Karpas-422 (cell line): ENCODE measurements around the gene GNGT2. TPM values are rescaled to one million over a fixed set of nuclear protein-coding genes. Genes with fewer than 3 reads are reported as not detected.

Experiments
- DNase-seq: peaks from one replicate; pipeline ENCODE4 v3.0.0-alpha.2; 2015
- H2AFZ ChIP-seq: fragments of 200-600 bp; sonication (generic); 2 replicates; pipeline ENCODE4 v1.6.1; 2014; ENCODE audit warnings: antibody characterized with exemption, low read length, mixed read lengths
- H3K27ac ChIP-seq: fragments of 200-600 bp; sonication (generic); 2 replicates; pipeline ENCODE4 v1.5.1; 2014; ENCODE audit warnings: mild to moderate bottlenecking, low read length, moderate library complexity
- H3K27me3 ChIP-seq: fragments of 200-600 bp; sonication (generic); 2 replicates; pipeline ENCODE4 v1.6.1; 2014; ENCODE audit warnings: low read length, mixed read lengths
- H3K36me3 ChIP-seq: fragments of 200-600 bp; sonication (generic); 2 replicates; pipeline ENCODE4 v1.6.1; 2014; ENCODE audit warnings: low read length, mixed read lengths; ENCODE audit not compliant: insufficient read depth
- H3K4me1 ChIP-seq: fragments of 200-600 bp; sonication (generic); 2 replicates; pipeline ENCODE4 v1.6.1; 2014; ENCODE audit warnings: mild to moderate bottlenecking, low read length, mixed read lengths
- H3K4me2 ChIP-seq: fragments of 200-600 bp; sonication (generic); 2 replicates; pipeline ENCODE4 v1.6.1; 2014; ENCODE audit warnings: low read length, low read depth, mild to moderate bottlenecking; ENCODE audit not compliant: poor library complexity, severe bottlenecking
- H3K4me3 ChIP-seq: fragments of 200-600 bp; sonication (generic); 2 replicates; pipeline ENCODE4 v1.5.1; 2014; ENCODE audit warnings: mild to moderate bottlenecking, antibody characterized with exemption, low read length, mixed read lengths
- H3K79me2 ChIP-seq: fragments of 200-600 bp; sonication (generic); 2 replicates; pipeline ENCODE4 v1.6.1; 2014; ENCODE audit warnings: mild to moderate bottlenecking, low read length, mixed read lengths
- H3K9ac ChIP-seq: fragments of 200-600 bp; sonication (generic); 2 replicates; pipeline ENCODE4 v1.6.0; 2014; ENCODE audit warnings: low read length
- H3K9me2 ChIP-seq: fragments of 200-600 bp; sonication (generic), shearing (Covaris generic); replicated peaks from 2 replicates; pipeline ENCODE4 v1.6.0; 2014; ENCODE audit warnings: mild to moderate bottlenecking, low read length, moderate library complexity; ENCODE audit not compliant: insufficient read depth
- H3K9me3 ChIP-seq: fragments of 300-700, 200-600 bp; sonication (generic); 2 replicates; pipeline ENCODE4 v1.6.1; 2014; ENCODE audit warnings: low read length, mixed read lengths
- H4K20me1 ChIP-seq: fragments of 200-600 bp; sonication (generic); 2 replicates; pipeline ENCODE4 v1.6.1; 2014; ENCODE audit warnings: mild to moderate bottlenecking, antibody characterized with exemption, low read length, low read depth; ENCODE audit not compliant: insufficient read depth
- total RNA-seq: library from RNA; depleted of rRNA; stranded (reverse); fragments of >200 nt; shearing (Covaris generic); gene quantifications from 2 replicates; pipeline ENCODE4 v1.2.3, GENCODE V29; 2014; ENCODE audit warnings: low replicate concordance

The GNGT2 gene
- total RNA-seq, 1 experiment from 2014 or later = 25.3 TPM

DNA sequence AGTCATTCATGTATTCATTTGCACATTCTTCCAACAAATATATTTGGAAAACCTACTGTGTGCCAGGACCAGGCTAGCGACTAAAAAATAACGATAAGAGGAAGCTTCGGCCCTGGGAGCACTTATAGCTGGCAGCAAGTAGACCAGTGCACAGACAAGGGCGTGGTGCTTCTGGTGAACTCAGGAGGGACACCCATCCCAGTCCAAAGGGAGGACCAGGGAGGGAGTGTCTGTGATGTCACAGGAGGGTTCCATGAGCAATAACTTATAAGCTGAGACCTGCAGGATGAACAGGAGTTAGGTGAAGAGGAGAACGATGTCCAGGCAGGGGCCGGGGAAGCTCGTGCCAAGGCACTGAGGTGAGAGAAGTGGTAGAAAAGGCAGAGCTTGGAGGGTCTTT, 37.6 kb upstream of the GNGT2 start:
- no peaks in the 10 kb centered on the region for H3K9me3 ChIP-seq
- no peak for DNase-seq
- no peak overlapping the region for H2AFZ ChIP-seq
- no peak overlapping the region for H3K4me3 ChIP-seq
- no peaks in the 10 kb centered on the region for H3K36me3 ChIP-seq
- H3K27me3 ChIP-seq = no peaks in the 10 kb centered on the region
- H3K4me1 ChIP-seq = peaks cover 9% of the 10 kb centered on the region
- no peak overlapping the region for H3K4me2 ChIP-seq
- no peaks in the 10 kb centered on the region for H4K20me1 ChIP-seq
- no peaks in the 10 kb centered on the region for H3K79me2 ChIP-seq
- H3K9me2 ChIP-seq = no peaks in the 10 kb centered on the region
- H3K27ac ChIP-seq = no peak overlapping the region
- H3K9ac ChIP-seq = no peak overlapping the region

DNA sequence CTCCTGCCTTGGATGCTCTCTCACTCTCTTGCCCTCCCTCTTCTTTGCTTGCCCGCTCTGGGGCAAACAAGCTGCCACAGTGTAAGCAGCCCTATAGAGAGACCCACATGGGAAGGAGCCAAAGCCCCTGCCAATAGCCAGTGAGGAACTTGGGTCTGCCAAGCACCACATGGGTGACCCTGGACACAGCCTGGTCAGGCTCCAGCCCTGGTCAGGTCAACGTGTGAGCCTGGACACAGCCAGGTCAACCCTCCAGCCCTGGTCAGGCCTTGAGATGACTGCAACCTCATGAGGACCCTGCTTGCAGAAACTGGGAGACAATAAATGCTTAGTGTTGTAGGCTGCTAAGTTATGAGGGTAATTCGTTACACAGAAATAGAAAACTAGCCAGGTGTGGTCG, 34.5 kb upstream of the GNGT2 start:
- H3K9ac ChIP-seq = no peak overlapping the region
- no peak overlapping the region for H3K27ac ChIP-seq
- no peaks in the 10 kb centered on the region for H3K27me3 ChIP-seq
- no peak overlapping the region for H3K4me2 ChIP-seq
- no peaks in the 10 kb centered on the region for H3K36me3 ChIP-seq
- H3K9me3 ChIP-seq = no peaks in the 10 kb centered on the region
- H3K4me3 ChIP-seq = no peak overlapping the region
- no peaks in the 10 kb centered on the region for H3K9me2 ChIP-seq
- H2AFZ ChIP-seq = no peak overlapping the region
- H4K20me1 ChIP-seq = no peaks in the 10 kb centered on the region
- peaks cover 9% of the 10 kb centered on the region for H3K4me1 ChIP-seq
- H3K79me2 ChIP-seq = no peaks in the 10 kb centered on the region
- no peak for DNase-seq

DNA sequence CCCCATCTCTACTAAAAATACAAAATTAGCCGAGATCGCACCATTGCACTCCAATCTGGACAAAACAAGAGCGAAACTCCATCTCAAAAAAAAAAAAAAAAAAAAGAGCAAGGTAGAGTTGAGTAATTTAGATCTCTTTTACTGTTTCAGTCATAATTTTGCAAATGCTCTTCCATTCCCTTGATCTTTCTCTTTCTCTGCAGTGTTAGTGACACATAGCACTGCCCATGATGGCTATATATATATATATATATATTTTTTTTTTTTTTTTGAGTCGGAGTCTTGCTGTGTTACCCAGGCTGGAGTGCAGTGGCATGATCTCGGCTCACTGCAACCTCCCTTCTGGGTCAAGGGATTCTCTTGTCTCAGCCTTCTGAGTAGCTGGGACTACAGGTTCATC, 32.4 kb upstream of the GNGT2 start:
- Histone ChIP-seq H3K27ac (no peak overlapping the region), H3K4me2 (no peak overlapping the region), H3K4me1 (no peaks in the 10 kb centered on the region), H3K9me2 (no peaks in the 10 kb centered on the region), H3K9ac (no peak overlapping the region), H3K36me3 (no peaks in the 10 kb centered on the region), H3K79me2 (no peaks in the 10 kb centered on the region), H3K9me3 (no peaks in the 10 kb centered on the region), H3K27me3 (no peaks in the 10 kb centered on the region), H3K4me3 (no peak overlapping the region), H4K20me1 (no peaks in the 10 kb centered on the region), H2AFZ (no peak overlapping the region)
- no peak for DNase-seq

DNA sequence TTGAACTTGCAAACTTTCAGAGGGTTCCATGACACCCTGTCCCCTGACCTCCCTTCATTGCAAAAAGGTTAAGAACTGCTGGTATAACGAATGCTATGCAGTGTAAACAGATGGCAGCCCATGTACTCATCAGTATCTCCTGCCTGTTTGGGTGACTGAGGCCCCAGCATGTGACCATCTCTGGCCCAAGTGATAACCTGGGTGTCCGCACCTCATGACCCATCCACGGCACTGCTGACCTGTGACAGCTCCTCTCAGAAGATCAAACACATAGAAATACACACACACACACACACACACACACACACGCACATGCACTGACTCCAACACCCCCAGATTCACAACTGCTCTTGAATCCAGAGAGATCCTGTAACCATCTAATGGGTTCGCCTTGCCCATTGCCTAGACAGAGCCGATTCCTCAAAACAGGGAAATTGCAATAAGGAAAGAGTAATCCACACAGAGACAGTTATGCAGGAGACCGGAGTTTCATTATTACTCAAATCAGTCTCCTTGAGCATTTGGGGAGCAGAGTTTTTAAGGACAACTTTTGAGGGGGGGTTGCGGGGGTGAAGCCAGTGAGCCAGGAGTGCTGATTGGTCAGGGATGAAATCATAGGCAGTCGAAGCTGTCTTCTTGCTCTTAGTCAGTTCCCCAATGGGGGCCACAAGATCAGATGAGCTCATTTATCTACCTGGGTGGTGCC, 31.5 kb upstream of the GNGT2 start:
- Histone ChIP-seq H3K4me2 (no peak overlapping the region), H3K27me3 (no peaks in the 10 kb centered on the region), H3K9ac (no peak overlapping the region), H3K79me2 (no peaks in the 10 kb centered on the region), H3K4me1 (no peaks in the 10 kb centered on the region), H3K9me2 (no peaks in the 10 kb centered on the region), H4K20me1 (no peaks in the 10 kb centered on the region), H3K27ac (no peak overlapping the region), H3K36me3 (no peaks in the 10 kb centered on the region), H2AFZ (no peak overlapping the region), H3K9me3 (no peaks in the 10 kb centered on the region), H3K4me3 (no peak overlapping the region)
- DNase-seq = no peak

DNA sequence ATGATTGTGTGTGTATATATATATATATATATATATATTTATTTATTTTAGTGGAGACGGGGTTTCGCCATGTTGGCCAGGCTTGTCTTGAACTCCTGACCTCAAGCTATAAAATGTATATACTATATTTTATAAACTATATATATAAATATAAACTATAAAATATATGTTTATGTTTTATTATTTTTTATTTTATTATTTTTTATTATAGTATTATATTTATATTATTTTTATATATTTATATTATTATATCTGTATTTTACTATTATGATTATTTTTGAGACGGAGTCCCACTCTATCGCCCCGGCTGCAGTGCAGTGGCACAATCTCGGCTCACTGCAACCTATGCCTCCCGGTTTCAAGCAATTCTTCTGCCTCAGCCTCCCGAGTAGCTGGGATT, 30.7 kb upstream of the GNGT2 start:
- Histone ChIP-seq H2AFZ (no peak overlapping the region), H3K9ac (no peak overlapping the region), H3K4me2 (no peak overlapping the region), H3K27me3 (no peaks in the 10 kb centered on the region), H3K9me3 (no peaks in the 10 kb centered on the region), H3K27ac (no peak overlapping the region), H3K36me3 (no peaks in the 10 kb centered on the region), H3K79me2 (no peaks in the 10 kb centered on the region), H3K9me2 (no peaks in the 10 kb centered on the region), H4K20me1 (no peaks in the 10 kb centered on the region), H3K4me1 (no peaks in the 10 kb centered on the region), H3K4me3 (no peak overlapping the region)
- DNase-seq = no peak

DNA sequence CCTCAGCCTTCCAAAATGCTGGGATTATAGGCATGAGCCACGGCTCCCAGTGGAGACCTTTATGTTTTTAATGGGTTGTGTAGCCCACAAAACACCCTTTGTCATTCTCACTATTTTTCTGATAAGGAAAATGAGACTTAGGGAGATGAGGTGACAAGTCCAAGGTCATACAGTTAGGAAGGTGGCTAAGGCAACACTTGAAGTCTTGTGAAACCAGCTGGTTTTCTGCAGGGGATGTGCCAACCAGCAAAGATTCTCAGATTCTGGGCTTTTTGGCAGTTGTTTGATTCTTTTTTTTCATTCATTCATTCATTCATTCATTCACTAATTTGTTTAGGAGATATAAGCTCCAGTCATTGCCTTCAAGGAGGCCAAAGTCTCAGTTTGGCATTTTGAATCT, 30.2 kb upstream of the GNGT2 start:
- no peaks in the 10 kb centered on the region for H3K9me3 ChIP-seq
- H3K27ac ChIP-seq = no peak overlapping the region
- H2AFZ ChIP-seq = no peak overlapping the region
- no peak for DNase-seq
- H4K20me1 ChIP-seq = no peaks in the 10 kb centered on the region
- no peaks in the 10 kb centered on the region for H3K27me3 ChIP-seq
- H3K9me2 ChIP-seq = no peaks in the 10 kb centered on the region
- H3K4me2 ChIP-seq = no peak overlapping the region
- no peak overlapping the region for H3K9ac ChIP-seq
- no peak overlapping the region for H3K4me3 ChIP-seq
- H3K36me3 ChIP-seq = no peaks in the 10 kb centered on the region
- H3K4me1 ChIP-seq = no peaks in the 10 kb centered on the region
- no peaks in the 10 kb centered on the region for H3K79me2 ChIP-seq

DNA sequence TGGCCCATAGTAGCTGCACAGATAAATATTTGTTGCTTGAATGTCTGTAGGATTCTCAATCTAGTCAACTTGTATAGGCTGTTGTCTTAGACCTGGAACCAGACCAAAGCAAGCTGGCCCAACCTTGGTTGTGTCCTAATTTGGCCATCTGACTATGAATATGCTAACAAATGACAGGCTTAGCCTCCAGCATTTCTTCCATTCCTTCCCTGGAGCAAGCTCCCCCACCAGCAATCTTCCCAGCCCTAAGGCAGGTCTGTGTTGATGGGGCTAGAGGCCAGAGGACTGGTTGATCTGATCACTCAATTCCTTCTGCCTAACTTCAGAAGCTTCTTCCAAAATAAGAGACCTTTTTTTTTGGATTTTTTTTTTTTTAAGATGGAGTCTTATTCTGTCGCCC, 29.6 kb upstream of the GNGT2 start:
- H3K27me3 ChIP-seq = no peaks in the 10 kb centered on the region
- H3K9me3 ChIP-seq = no peaks in the 10 kb centered on the region
- no peak overlapping the region for H3K27ac ChIP-seq
- no peak overlapping the region for H3K4me2 ChIP-seq
- no peaks in the 10 kb centered on the region for H3K4me1 ChIP-seq
- no peak overlapping the region for H3K9ac ChIP-seq
- no peaks in the 10 kb centered on the region for H3K79me2 ChIP-seq
- no peaks in the 10 kb centered on the region for H4K20me1 ChIP-seq
- H3K36me3 ChIP-seq = no peaks in the 10 kb centered on the region
- H3K4me3 ChIP-seq = no peak overlapping the region
- no peak overlapping the region for H2AFZ ChIP-seq
- DNase-seq = peak; percentile 35
- no peaks in the 10 kb centered on the region for H3K9me2 ChIP-seq

DNA sequence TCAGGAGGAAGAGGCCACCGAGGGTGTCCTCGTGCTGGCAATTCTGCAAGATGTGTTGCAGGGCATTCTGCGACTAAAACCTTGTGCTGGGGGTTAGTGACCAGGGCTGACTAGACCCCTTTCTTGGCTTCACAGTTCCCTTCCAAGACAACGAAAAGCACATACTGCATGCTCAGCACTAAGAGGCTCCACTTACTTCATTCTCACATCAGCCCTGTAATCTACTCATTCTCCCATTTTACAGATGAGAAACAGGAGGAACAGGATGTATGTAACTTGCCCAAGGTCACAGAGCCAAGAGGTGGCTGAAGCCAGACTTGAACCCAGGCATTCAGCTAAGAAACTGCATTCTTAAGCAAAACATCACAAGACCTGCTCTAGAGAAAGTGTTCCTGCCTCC, 25.5 kb upstream of the GNGT2 start:
- Histone ChIP-seq H3K4me3 (no peak overlapping the region), H3K36me3 (no peaks in the 10 kb centered on the region), H3K27me3 (no peaks in the 10 kb centered on the region), H3K9me2 (no peaks in the 10 kb centered on the region), H2AFZ (no peak overlapping the region), H3K4me2 (no peak overlapping the region), H3K27ac (no peak overlapping the region), H3K79me2 (no peaks in the 10 kb centered on the region), H3K4me1 (peaks cover 9% of the 10 kb centered on the region), H4K20me1 (no peaks in the 10 kb centered on the region), H3K9me3 (no peaks in the 10 kb centered on the region), H3K9ac (no peak overlapping the region)
- DNase-seq = no peak
